Measurements from ENCODE around the gene SMAD3. TPM values are rescaled to one million over a fixed set of nuclear protein-coding genes. Genes with fewer than 3 reads are reported as not detected.

Gene SMAD3
- polyA plus RNA-seq, 2 donors: 24.8 to 51.5 TPM

DNA sequence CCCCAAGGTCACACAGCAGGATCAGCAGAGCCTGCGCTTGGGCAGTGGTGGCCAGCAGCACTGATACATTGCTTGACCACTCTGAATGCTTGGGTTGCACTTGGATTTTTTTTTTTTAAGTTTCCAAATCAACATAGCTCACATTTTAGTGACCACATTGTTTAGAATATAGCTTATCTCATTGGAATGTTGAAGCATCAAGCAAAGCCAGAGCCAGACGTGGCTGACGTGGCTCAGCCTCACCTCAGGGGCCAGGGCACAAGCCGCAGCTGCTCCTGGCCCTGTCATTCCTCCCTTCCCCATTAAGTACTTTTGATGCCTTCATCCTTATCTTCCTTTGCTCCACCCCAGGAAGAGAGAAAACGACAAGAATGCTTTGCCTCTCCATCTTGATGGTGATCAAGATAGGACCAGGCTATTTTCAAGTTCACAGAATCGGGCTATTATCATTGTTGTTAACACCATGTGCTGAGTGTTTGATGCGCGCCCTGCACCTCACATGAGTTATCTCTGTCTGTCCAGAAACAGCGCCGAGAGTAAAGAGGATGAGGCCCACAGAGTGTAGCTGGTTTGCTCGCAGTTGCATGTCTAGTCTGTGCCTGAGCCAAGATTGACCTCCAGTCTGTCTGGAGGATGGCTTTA, 113.3 kb downstream of the SMAD3 start:
- Histone ChIP-seq H3K27ac (ENCODE audit: low read depth in 2 of 2, low read length in 1 of 2) (peak overlapping the region in 1 of 2 donors; percentile 33), H3K36me3 (ENCODE audit: control insufficient read depth in 2 of 2, insufficient read depth in 2 of 2, low read length in 1 of 2) (peaks cover 3 to 26% of the 10 kb centered on the region in 2 donors), H3K9me3 (ENCODE audit: control insufficient read depth in 2 of 2, insufficient read depth in 1 of 2, low read depth in 1 of 2, low read length in 1 of 2) (peaks cover 0 to 2% of the 10 kb centered on the region in 2 donors), H3K4me1 (ENCODE audit: control insufficient read depth in 2 of 2, insufficient read depth in 2 of 2, low read length in 1 of 2) (peaks cover 10 to 20% of the 10 kb centered on the region in 2 donors), H3K27me3 (ENCODE audit: control insufficient read depth in 1 of 2, insufficient read depth in 2 of 2, low read length in 2 of 2) (no peaks in the 10 kb centered on the region), H3K4me3 (ENCODE audit: low read depth in 1 of 2, low read length in 2 of 2) (no peak overlapping the region)
- 73 to 79% methylated on average over 11 of the region's 11 CpGs for WGBS, 2 donors

DNA sequence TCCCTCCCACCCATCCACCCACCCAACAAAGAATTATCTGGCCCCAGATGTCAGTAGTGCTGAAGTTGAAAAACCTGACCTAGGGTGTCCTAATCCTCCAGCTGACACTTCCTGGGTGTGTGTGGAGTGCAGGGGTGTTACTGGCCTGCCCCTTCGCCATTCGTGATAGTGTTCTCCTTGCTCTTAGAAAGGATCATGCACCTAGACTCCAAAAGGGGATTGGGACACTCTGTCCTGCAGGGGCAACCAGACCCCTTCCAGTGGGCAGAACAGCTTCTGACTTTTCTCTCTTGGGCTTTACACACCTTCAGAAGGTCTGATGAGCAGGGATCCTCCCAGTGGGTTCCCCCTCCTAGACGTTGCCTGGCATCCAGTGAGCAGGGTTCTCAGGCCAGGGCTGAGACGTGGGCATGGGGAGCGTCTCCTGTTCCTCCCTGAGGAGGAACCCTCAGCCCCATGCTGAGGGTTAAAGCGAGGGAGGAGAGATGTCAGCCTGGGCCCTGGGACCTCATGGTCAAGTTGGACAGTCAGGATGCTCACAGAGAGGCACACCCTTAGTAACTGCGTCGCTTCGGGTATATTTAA, 114.1 kb downstream of the SMAD3 start:
- H3K27ac ChIP-seq (ENCODE audit: low read depth in 2 of 2, low read length in 1 of 2): no peak overlapping the region
- 92 to 97% methylated on average over 9 of the region's 9 CpGs for WGBS, 2 donors

DNA sequence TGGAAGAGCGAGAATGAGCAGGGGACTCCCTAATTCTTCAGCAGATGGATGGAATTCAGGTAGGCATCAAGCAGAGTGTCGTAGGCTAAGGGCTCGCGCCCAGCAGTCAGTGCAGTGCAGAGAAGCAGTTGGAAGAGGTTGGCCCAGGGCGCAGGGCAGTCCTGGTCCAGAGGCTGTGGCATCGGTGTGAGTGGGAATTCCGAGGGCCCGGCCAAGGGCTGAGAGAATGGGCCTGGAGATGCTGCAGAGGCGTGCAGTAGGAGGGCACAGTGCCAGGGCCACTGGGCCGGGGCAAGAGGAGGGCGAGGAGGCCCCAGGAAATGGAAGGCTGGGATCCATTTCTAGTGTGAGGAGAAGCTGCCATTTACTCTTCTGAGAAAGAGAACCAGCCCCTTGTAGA, 114.6 kb downstream of the SMAD3 start:
- peaks cover 3 to 29% of the 10 kb centered on the region in 2 donors for H3K36me3 ChIP-seq (ENCODE audit: control insufficient read depth in 2 of 2, insufficient read depth in 2 of 2, low read length in 1 of 2)
- WGBS, 2 donors: 91 to 95% methylated on average over 11 of the region's 11 CpGs
- H3K9me3 ChIP-seq (ENCODE audit: control insufficient read depth in 2 of 2, insufficient read depth in 1 of 2, low read depth in 1 of 2, low read length in 1 of 2): peaks cover 0 to 2% of the 10 kb centered on the region in 2 donors
- no peak overlapping the region for H3K4me3 ChIP-seq (ENCODE audit: low read depth in 1 of 2, low read length in 2 of 2)
- no peak overlapping the region for H3K27ac ChIP-seq (ENCODE audit: low read depth in 2 of 2, low read length in 1 of 2)
- H3K4me1 ChIP-seq (ENCODE audit: control insufficient read depth in 2 of 2, insufficient read depth in 2 of 2, low read length in 1 of 2): peaks cover 10 to 21% of the 10 kb centered on the region in 2 donors
- no peaks in the 10 kb centered on the region for H3K27me3 ChIP-seq (ENCODE audit: control insufficient read depth in 1 of 2, insufficient read depth in 2 of 2, low read length in 2 of 2)

More for the DNA sequence above, 114.1 kb downstream of the SMAD3 start:
- H3K27me3 ChIP-seq (ENCODE audit: control insufficient read depth in 1 of 2, insufficient read depth in 2 of 2, low read length in 2 of 2): no peaks in the 10 kb centered on the region
- peaks cover 3 to 24% of the 10 kb centered on the region in 2 donors for H3K36me3 ChIP-seq (ENCODE audit: control insufficient read depth in 2 of 2, insufficient read depth in 2 of 2, low read length in 1 of 2)
- H3K4me1 ChIP-seq (ENCODE audit: control insufficient read depth in 2 of 2, insufficient read depth in 2 of 2, low read length in 1 of 2): peaks cover 10 to 20% of the 10 kb centered on the region in 2 donors
- H3K4me3 ChIP-seq (ENCODE audit: low read depth in 1 of 2, low read length in 2 of 2): no peak overlapping the region
- H3K9me3 ChIP-seq (ENCODE audit: control insufficient read depth in 2 of 2, insufficient read depth in 1 of 2, low read depth in 1 of 2, low read length in 1 of 2): peaks cover 0 to 2% of the 10 kb centered on the region in 2 donors

DNA sequence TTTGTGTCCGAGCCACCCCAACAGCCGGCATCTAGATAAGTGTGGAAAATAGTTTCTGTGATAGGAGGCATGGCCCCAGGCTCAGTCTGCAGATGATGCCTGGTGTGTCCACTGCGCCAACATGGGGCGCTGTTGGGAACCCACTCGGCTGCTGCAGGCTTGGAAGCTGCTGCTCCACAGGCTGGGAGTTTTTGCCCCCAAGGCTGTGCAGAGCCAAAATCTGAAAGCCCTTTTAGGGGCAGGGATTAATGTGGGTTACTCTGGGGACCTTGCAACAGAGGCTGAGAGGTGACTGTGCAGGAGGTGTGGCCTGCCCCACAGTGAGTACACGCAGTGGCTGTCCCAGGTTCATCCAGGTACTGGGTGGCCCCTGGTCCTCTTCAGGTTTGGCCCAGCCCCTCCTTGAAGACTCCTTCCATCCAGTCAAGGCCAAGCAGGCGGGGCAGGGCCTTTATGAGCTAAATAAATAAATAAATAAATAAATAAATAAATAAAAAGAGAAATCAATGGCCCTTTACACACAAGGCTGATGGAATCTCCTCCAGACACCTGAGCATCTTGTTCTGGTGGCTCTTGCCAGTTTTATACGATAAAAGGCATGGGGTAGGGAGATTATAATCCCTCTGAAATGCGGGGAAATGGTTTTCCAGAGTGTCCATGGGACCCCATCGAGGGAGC, 115.3 kb downstream of the SMAD3 start:
- Histone ChIP-seq H3K4me3 (ENCODE audit: low read depth in 1 of 2, low read length in 2 of 2) (no peak overlapping the region), H3K36me3 (ENCODE audit: control insufficient read depth in 2 of 2, insufficient read depth in 2 of 2, low read length in 1 of 2) (peaks cover 3 to 32% of the 10 kb centered on the region in 2 donors), H3K4me1 (ENCODE audit: control insufficient read depth in 2 of 2, insufficient read depth in 2 of 2, low read length in 1 of 2) (peaks cover 8 to 19% of the 10 kb centered on the region in 2 donors), H3K27me3 (ENCODE audit: control insufficient read depth in 1 of 2, insufficient read depth in 2 of 2, low read length in 2 of 2) (no peaks in the 10 kb centered on the region), H3K27ac (ENCODE audit: low read depth in 2 of 2, low read length in 1 of 2) (no peak overlapping the region), H3K9me3 (ENCODE audit: control insufficient read depth in 2 of 2, insufficient read depth in 1 of 2, low read depth in 1 of 2, low read length in 1 of 2) (peaks cover 0 to 2% of the 10 kb centered on the region in 2 donors)
- WGBS, 2 donors: 97% methylated on average over 10 of the region's 10 CpGs

- H3K9me3 ChIP-seq (ENCODE audit: control insufficient read depth in 2 of 2, insufficient read depth in 1 of 2, low read depth in 1 of 2, low read length in 1 of 2): peaks cover 0 to 2% of the 10 kb centered on the region in 2 donors
- H3K36me3 ChIP-seq (ENCODE audit: control insufficient read depth in 2 of 2, insufficient read depth in 2 of 2, low read length in 1 of 2): peaks cover 3 to 34% of the 10 kb centered on the region in 2 donors
- 96 to 97% methylated on average over 15 of the region's 15 CpGs for WGBS, 2 donors
- no peak overlapping the region for H3K4me3 ChIP-seq (ENCODE audit: low read depth in 1 of 2, low read length in 2 of 2)
- peaks cover 4 to 19% of the 10 kb centered on the region in 2 donors for H3K4me1 ChIP-seq (ENCODE audit: control insufficient read depth in 2 of 2, insufficient read depth in 2 of 2, low read length in 1 of 2)
- no peaks in the 10 kb centered on the region for H3K27me3 ChIP-seq (ENCODE audit: control insufficient read depth in 1 of 2, insufficient read depth in 2 of 2, low read length in 2 of 2)
- no peak overlapping the region for H3K27ac ChIP-seq (ENCODE audit: low read depth in 2 of 2, low read length in 1 of 2)
Observed at GRCh38 chr15:67181221-67181639, 115.8 kb downstream of the SMAD3 start.

- Histone ChIP-seq H3K36me3 (ENCODE audit: control insufficient read depth in 2 of 2, insufficient read depth in 2 of 2, low read length in 1 of 2) (peaks cover 8 to 51% of the 10 kb centered on the region in 2 donors), H3K27me3 (ENCODE audit: control insufficient read depth in 1 of 2, insufficient read depth in 2 of 2, low read length in 2 of 2) (no peaks in the 10 kb centered on the region), H3K4me3 (ENCODE audit: low read depth in 1 of 2, low read length in 2 of 2) (no peak overlapping the region), H3K27ac (ENCODE audit: low read depth in 2 of 2, low read length in 1 of 2) (peak overlapping the region in 1 of 2 donors; percentile 39), H3K9me3 (ENCODE audit: control insufficient read depth in 2 of 2, insufficient read depth in 1 of 2, low read depth in 1 of 2, low read length in 1 of 2) (no peaks in the 10 kb centered on the region), H3K4me1 (ENCODE audit: control insufficient read depth in 2 of 2, insufficient read depth in 2 of 2, low read length in 1 of 2) (peaks cover 3 to 22% of the 10 kb centered on the region in 2 donors)
- 68 to 82% methylated on average over 7 of the region's 7 CpGs for WGBS, 2 donors
Observed at GRCh38 chr15:67183443-67184169, 118.2 kb downstream of the SMAD3 start.

GRCh38 chr15:67184208-67184925, 119.0 kb downstream of the SMAD3 start:
- 85% methylated on average over 18 of the region's 18 CpGs for WGBS, 2 donors
- Histone ChIP-seq H3K27me3 (ENCODE audit: control insufficient read depth in 1 of 2, insufficient read depth in 2 of 2, low read length in 2 of 2) (no peaks in the 10 kb centered on the region), H3K4me3 (ENCODE audit: low read depth in 1 of 2, low read length in 2 of 2) (no peak overlapping the region), H3K4me1 (ENCODE audit: control insufficient read depth in 2 of 2, insufficient read depth in 2 of 2, low read length in 1 of 2) (peaks cover 3 to 22% of the 10 kb centered on the region in 2 donors), H3K27ac (ENCODE audit: low read depth in 2 of 2, low read length in 1 of 2) (no peak overlapping the region), H3K9me3 (ENCODE audit: control insufficient read depth in 2 of 2, insufficient read depth in 1 of 2, low read depth in 1 of 2, low read length in 1 of 2) (peaks cover 0 to 2% of the 10 kb centered on the region in 2 donors), H3K36me3 (ENCODE audit: control insufficient read depth in 2 of 2, insufficient read depth in 2 of 2, low read length in 1 of 2) (peaks cover 11 to 51% of the 10 kb centered on the region in 2 donors)

- WGBS, 2 donors: 66 to 72% methylated on average over 6 of the region's 6 CpGs
- H3K4me1 ChIP-seq (ENCODE audit: control insufficient read depth in 2 of 2, insufficient read depth in 2 of 2, low read length in 1 of 2): peaks cover 3 to 22% of the 10 kb centered on the region in 2 donors
Observed at GRCh38 chr15:67185051-67185450, 119.6 kb downstream of the SMAD3 start.

More at GRCh38 chr15:67185051-67185450, 119.6 kb downstream of the SMAD3 start:
- H3K36me3 ChIP-seq (ENCODE audit: control insufficient read depth in 2 of 2, insufficient read depth in 2 of 2, low read length in 1 of 2): peaks cover 14 to 52% of the 10 kb centered on the region in 2 donors
- H3K27me3 ChIP-seq (ENCODE audit: control insufficient read depth in 1 of 2, insufficient read depth in 2 of 2, low read length in 2 of 2): no peaks in the 10 kb centered on the region
- H3K4me3 ChIP-seq (ENCODE audit: low read depth in 1 of 2, low read length in 2 of 2): no peak overlapping the region
- H3K27ac ChIP-seq (ENCODE audit: low read depth in 2 of 2, low read length in 1 of 2): peak overlapping the region in 1 of 2 donors; percentile 9
- H3K9me3 ChIP-seq (ENCODE audit: control insufficient read depth in 2 of 2, insufficient read depth in 1 of 2, low read depth in 1 of 2, low read length in 1 of 2): peaks cover 0 to 2% of the 10 kb centered on the region in 2 donors
